ENCODE measurements around the gene TMEM234.
A peak's percentile ranks its signal among the peaks of the same experiment; 100 is the strongest.

Gene TMEM234

GRCh38 chr1:32231843-32232432 lies 9.8 kb upstream of the TMEM234 start:
- no peak overlapping the region; a peak in 1 of 22 replicates for H3K9ac ChIP-seq
- peaks cover 52 to 92% (median 67%) of the 10 kb centered on the region in 11 experiments for H3K36me3 ChIP-seq
- no peak overlapping the region for H3K27ac ChIP-seq
- no peaks in the 10 kb centered on the region for H3K9me3 ChIP-seq (replicated peaks in 1 of 11)
- H3K4me2 ChIP-seq = no peak overlapping the region
- peaks cover 0 to 41% (median 13%) of the 10 kb centered on the region in 11 experiments; a peak in 12 of 22 replicates for H4K20me1 ChIP-seq
- H3K4me3 ChIP-seq = no peak overlapping the region
- no peaks in the 10 kb centered on the region for H3K4me1 ChIP-seq
- TF ChIP-seq Cebpa-rat (IDR thresholded peaks at IDR 0.05) = no peak
- H3K27me3 ChIP-seq = no peaks in the 10 kb centered on the region

- H3K36me3 ChIP-seq = peaks cover 83 to 100% (median 96%) of the 10 kb centered on the region in 11 experiments
- H3K27ac ChIP-seq = no peak overlapping the region
- peaks cover 4 to 11% (median 6%) of the 10 kb centered on the region in 10 experiments; a peak in 19 of 20 replicates for H3K4me1 ChIP-seq
- TF ChIP-seq Cebpa-rat (IDR thresholded peaks at IDR 0.05) = no peak
- no peaks in the 10 kb centered on the region for H3K9me3 ChIP-seq (replicated peaks in 1 of 11)
- H4K20me1 ChIP-seq = peaks cover 0 to 72% (median 21%) of the 10 kb centered on the region in 11 experiments; a peak in 14 of 22 replicates
- no peak overlapping the region for H3K9ac ChIP-seq
- no peak overlapping the region for H3K4me3 ChIP-seq
- no peak overlapping the region for H3K4me2 ChIP-seq
- no peaks in the 10 kb centered on the region for H3K27me3 ChIP-seq
These were observed 6.6 kb upstream of the TMEM234 start for GRCh38 chr1:32228771-32229170.

- H3K36me3 ChIP-seq = peaks cover 58 to 67% (median 59%) of the 10 kb centered on the region in 11 experiments
- H3K27ac ChIP-seq = peak overlapping the region in 2 of 11 experiments; percentile 92 to 93; a peak in 2 of 22 replicates
- peak overlapping the region in 1 of 10 experiments; percentile 7; a peak in 1 of 20 replicates for H3K4me3 ChIP-seq
- H3K9ac ChIP-seq = peak overlapping the region in 9 of 11 experiments; percentile 84 to 94 (median 92); a peak in 15 of 22 replicates
- H3K4me1 ChIP-seq = peaks cover 36 to 46% (median 41%) of the 10 kb centered on the region in 10 experiments
- peaks cover 0 to 60% (median 14%) of the 10 kb centered on the region in 11 experiments; a peak in 13 of 22 replicates for H4K20me1 ChIP-seq
- no peak for TF ChIP-seq Cebpa-rat (IDR thresholded peaks at IDR 0.05)
- no peaks in the 10 kb centered on the region for H3K9me3 ChIP-seq (replicated peaks in 1 of 11)
- no peaks in the 10 kb centered on the region for H3K27me3 ChIP-seq
- peak overlapping the region; percentile 84 to 99 (median 94); a peak in 19 of 22 replicates for H3K4me2 ChIP-seq
These were observed 2.1 kb upstream of the TMEM234 start for GRCh38 chr1:32224285-32224684.

GRCh38 chr1:32223683-32224082 lies 1.5 kb upstream of the TMEM234 start:
- peaks cover 36 to 47% (median 44%) of the 10 kb centered on the region in 10 experiments for H3K4me1 ChIP-seq
- H4K20me1 ChIP-seq = peaks cover 0 to 55% (median 14%) of the 10 kb centered on the region in 11 experiments; a peak in 13 of 22 replicates
- TF ChIP-seq Cebpa-rat (IDR thresholded peaks at IDR 0.05) = no peak
- H3K4me3 ChIP-seq = peak overlapping the region in 9 of 10 experiments; percentile 75 to 94 (median 82); a peak in 15 of 20 replicates
- no peaks in the 10 kb centered on the region for H3K9me3 ChIP-seq (replicated peaks in 1 of 11)
- H3K4me2 ChIP-seq = peak overlapping the region; percentile 84 to 99 (median 94)
- no peaks in the 10 kb centered on the region for H3K27me3 ChIP-seq
- H3K27ac ChIP-seq = peak overlapping the region in 6 of 11 experiments; percentile 83 to 93 (median 92); a peak in 8 of 22 replicates
- H3K36me3 ChIP-seq = peaks cover 52 to 66% (median 53%) of the 10 kb centered on the region in 11 experiments
- H3K9ac ChIP-seq = peak overlapping the region; percentile 80 to 94 (median 92); a peak in 21 of 22 replicates

- Histone ChIP-seq H3K4me1 (peaks cover 40 to 48% (median 44%) of the 10 kb centered on the region in 10 experiments), H3K9ac (peak overlapping the region; percentile 80 to 94 (median 92)), H3K36me3 (peaks cover 34 to 61% (median 40%) of the 10 kb centered on the region in 11 experiments), H3K4me2 (peak overlapping the region; percentile 84 to 99 (median 94)), H3K4me3 (peak overlapping the region; percentile 75 to 94 (median 82)), H3K27ac (peak overlapping the region; percentile 83 to 93 (median 90); a peak in 21 of 22 replicates), H3K27me3 (no peaks in the 10 kb centered on the region), H4K20me1 (peaks cover 0 to 35% (median 7%) of the 10 kb centered on the region in 11 experiments; a peak in 9 of 22 replicates), H3K9me3 (replicated peaks in 1 of 11) (no peaks in the 10 kb centered on the region)
- no peak for TF ChIP-seq Cebpa-rat (IDR thresholded peaks at IDR 0.05)
These were observed 573 bp downstream of the TMEM234 start for GRCh38 chr1:32221581-32221979.

- Histone ChIP-seq H3K36me3 (peaks cover 33 to 61% (median 40%) of the 10 kb centered on the region in 11 experiments), H3K9ac (peak overlapping the region; percentile 53 to 94 (median 91)), H3K4me1 (peaks cover 40 to 54% (median 46%) of the 10 kb centered on the region in 10 experiments), H3K27ac (peak overlapping the region; percentile 83 to 93 (median 90); a peak in 20 of 22 replicates), H3K27me3 (no peaks in the 10 kb centered on the region), H3K4me3 (peak overlapping the region; percentile 75 to 94 (median 82)), H4K20me1 (peaks cover 0 to 29% (median 5%) of the 10 kb centered on the region in 11 experiments; a peak in 8 of 22 replicates), H3K4me2 (peak overlapping the region; percentile 84 to 99 (median 94)), H3K9me3 (replicated peaks in 1 of 11) (no peaks in the 10 kb centered on the region)
- no peak for TF ChIP-seq Cebpa-rat (IDR thresholded peaks at IDR 0.05)
These were observed 1.2 kb downstream of the TMEM234 start for GRCh38 chr1:32220746-32221580.

- Histone ChIP-seq H3K4me3 (no peak overlapping the region), H3K36me3 (peaks cover 25 to 59% (median 30%) of the 10 kb centered on the region in 11 experiments), H3K27me3 (no peaks in the 10 kb centered on the region), H3K9ac (no peak overlapping the region), H3K9me3 (replicated peaks in 1 of 11) (no peaks in the 10 kb centered on the region), H3K27ac (peak overlapping the region in 2 of 11 experiments; percentile 15 to 18; a peak in 2 of 22 replicates), H3K4me2 (peak overlapping the region in 1 of 11 experiments; percentile 85; a peak in 1 of 22 replicates), H4K20me1 (peaks cover 0 to 14% (median 1%) of the 10 kb centered on the region in 11 experiments; a peak in 7 of 22 replicates), H3K4me1 (peaks cover 36 to 59% (median 42%) of the 10 kb centered on the region in 10 experiments)
- no peak for TF ChIP-seq Cebpa-rat (IDR thresholded peaks at IDR 0.05)
These were observed 3.1 kb downstream of the TMEM234 start for GRCh38 chr1:32219022-32219421.

GRCh38 chr1:32216566-32216965 lies 5.6 kb downstream of the TMEM234 start:
- Histone ChIP-seq H3K4me3 (no peak overlapping the region), H3K9me3 (replicated peaks in 1 of 11) (no peaks in the 10 kb centered on the region), H3K4me2 (peak overlapping the region in 4 of 11 experiments; percentile 2 to 48 (median 25); a peak in 4 of 22 replicates), H3K27ac (0 out of 22 replicates have a peak overlapping the region, but pooled peaks of 1 of the 11 experiments have one; percentile 12), H3K9ac (peak overlapping the region in 4 of 11 experiments; percentile 7 to 57 (median 18); a peak in 2 of 22 replicates), H4K20me1 (peaks cover 0 to 11% (median 0%) of the 10 kb centered on the region in 11 experiments; a peak in 3 of 22 replicates), H3K4me1 (peaks cover 21 to 45% (median 26%) of the 10 kb centered on the region in 10 experiments), H3K27me3 (no peaks in the 10 kb centered on the region), H3K36me3 (peaks cover 20 to 58% (median 25%) of the 10 kb centered on the region in 11 experiments; a peak in 20 of 22 replicates)
- no peak for TF ChIP-seq Cebpa-rat (IDR thresholded peaks at IDR 0.05)

Measured in BLaER1 treated with 17β-estradiol and CSF1 and Interleukin-3, amounts not matched to agents 10 nM and 100 nM (cell line).